Lung (tissue), 12 donors: ENCODE results near the gene SLC6A7. TPM values are rescaled to one million over a fixed set of nuclear protein-coding genes. Genes with fewer than 3 reads are reported as not detected.

Source experiments
- ATAC-seq: fragments of 200-7000 bp; cut with Tn5 transposase; one replicate; pipeline ENCODE4 v1.9.1; 2020; ENCODE audit warnings: moderate number of reproducible peaks; ENCODE audit not compliant: insufficient read depth, low FRiP score
- DNase-seq, 3 donors: peaks; one replicate each; pipeline ENCODE4 v3.0.0-alpha.2; 2013 to 2017
- H3K27ac ChIP-seq, 2 donors: one replicate each; pipeline ENCODE4 v1.5.1; 2013; ENCODE audit warnings: mild to moderate bottlenecking in 2 of 2, moderate library complexity in 2 of 2, control low read depth in 1 of 2, inconsistent platforms in 1 of 2, low read depth in 1 of 2, low read length in 1 of 2
- H3K27me3 ChIP-seq, 3 donors: one replicate each; pipeline ENCODE4 v1.5.1; 2013; ENCODE audit warnings: low read length in 2 of 3; ENCODE audit not compliant: control insufficient read depth in 3 of 3, insufficient read depth in 3 of 3
- H3K36me3 ChIP-seq, 4 donors: one replicate each; pipeline ENCODE4 v1.5.1; 2013; ENCODE audit warnings: low read length in 4 of 4, mild to moderate bottlenecking in 1 of 4, moderate library complexity in 1 of 4; ENCODE audit not compliant: control insufficient read depth in 4 of 4, insufficient read depth in 4 of 4
- H3K4me1 ChIP-seq, 5 donors: one replicate each; pipeline ENCODE4 v1.5.1; 2013; ENCODE audit warnings: low read length in 5 of 5, mild to moderate bottlenecking in 2 of 5, moderate library complexity in 1 of 5; ENCODE audit not compliant: control insufficient read depth in 5 of 5, insufficient read depth in 5 of 5
- H3K4me3 ChIP-seq: one replicate; pipeline ENCODE4 v1.5.1; 2013; ENCODE audit warnings: mild to moderate bottlenecking, control low read depth, moderate library complexity
- H3K9ac ChIP-seq, 2 donors: one replicate each; pipeline ENCODE4 v1.5.1; 2013; ENCODE audit warnings: low read length in 2 of 2, control low read depth in 1 of 2; ENCODE audit not compliant: insufficient read depth in 1 of 2
- H3K9me3 ChIP-seq, 4 donors: one replicate each; pipeline ENCODE4 v1.5.1; 2013; ENCODE audit warnings: low read length in 3 of 4, mild to moderate bottlenecking in 1 of 4, moderate library complexity in 1 of 4; ENCODE audit not compliant: control insufficient read depth in 4 of 4, insufficient read depth in 3 of 4
- WGBS, 2 donors: extraction: QIAGEN DNeasy Blood & Tissue Kit; methylation state at CpG; one replicate each; pipeline ENCODE4 v1.1.7; 2013; 5-methylcytosine and 5-hydroxymethylcytosine counted together
- polyA plus RNA-seq, 2 donors: library from polyadenylated mRNA; stranded (reverse); fragments of 200-250 nt; gene quantifications; one replicate each; pipeline ENCODE4 v1.2.1, GENCODE V29; 2013
- total RNA-seq, 2 donors: library from RNA; depleted of rRNA in 1 of 2; stranded (reverse); fragments of >200 nt in 1 of 2; gene quantifications; one replicate each; pipeline ENCODE4 v1.2.1, GENCODE V29; 2014 to 2021
- TF ChIP-seq, protein P1 (sequence below): IDR thresholded peaks from 2 replicates; pipeline ENCODE4 v1.5.1; 2012; ENCODE audit warnings: mild to moderate bottlenecking; ENCODE audit errors: control extremely low read depth, extremely low read depth
- donor health status: control.
- donor health status: control.
- donor health status: Bipolar disorder and iron deficiency.
- donor health status: healthy.
- donor health status: DM: yes; HTN: yes; CAD: no.

The SLC6A7 gene
- total and polyA plus RNA-seq, 4 donors = 0.02 to 0.06 (median 0.03) TPM; not detected in 1

DNA sequence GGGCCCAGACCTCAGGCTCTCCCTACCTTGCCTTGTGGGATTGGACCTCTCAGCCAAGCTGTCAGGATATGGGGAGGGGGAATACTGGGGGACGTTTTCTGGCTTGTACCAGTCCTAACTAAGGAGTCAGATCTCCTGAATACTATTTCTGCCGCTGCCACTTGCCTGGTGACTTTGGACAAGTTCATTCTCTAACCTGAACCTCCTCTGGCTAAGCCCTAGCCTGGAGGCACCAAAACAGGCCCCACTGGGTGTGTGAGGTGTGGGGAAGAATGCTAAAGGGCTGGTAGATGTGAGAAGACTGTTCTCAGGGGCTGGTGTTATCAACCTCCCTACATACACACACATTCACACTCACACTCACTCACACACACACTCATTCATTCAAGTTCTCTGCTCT lies 1.1 kb downstream of the SLC6A7 start:
- H3K4me1 ChIP-seq = peaks cover 0 to 19% (median 6%) of the 10 kb centered on the region in 5 donors
- TF ChIP-seq, protein P1, sequence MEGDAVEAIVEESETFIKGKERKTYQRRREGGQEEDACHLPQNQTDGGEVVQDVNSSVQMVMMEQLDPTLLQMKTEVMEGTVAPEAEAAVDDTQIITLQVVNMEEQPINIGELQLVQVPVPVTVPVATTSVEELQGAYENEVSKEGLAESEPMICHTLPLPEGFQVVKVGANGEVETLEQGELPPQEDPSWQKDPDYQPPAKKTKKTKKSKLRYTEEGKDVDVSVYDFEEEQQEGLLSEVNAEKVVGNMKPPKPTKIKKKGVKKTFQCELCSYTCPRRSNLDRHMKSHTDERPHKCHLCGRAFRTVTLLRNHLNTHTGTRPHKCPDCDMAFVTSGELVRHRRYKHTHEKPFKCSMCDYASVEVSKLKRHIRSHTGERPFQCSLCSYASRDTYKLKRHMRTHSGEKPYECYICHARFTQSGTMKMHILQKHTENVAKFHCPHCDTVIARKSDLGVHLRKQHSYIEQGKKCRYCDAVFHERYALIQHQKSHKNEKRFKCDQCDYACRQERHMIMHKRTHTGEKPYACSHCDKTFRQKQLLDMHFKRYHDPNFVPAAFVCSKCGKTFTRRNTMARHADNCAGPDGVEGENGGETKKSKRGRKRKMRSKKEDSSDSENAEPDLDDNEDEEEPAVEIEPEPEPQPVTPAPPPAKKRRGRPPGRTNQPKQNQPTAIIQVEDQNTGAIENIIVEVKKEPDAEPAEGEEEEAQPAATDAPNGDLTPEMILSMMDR = no peak
- no peak overlapping the region for H3K27ac ChIP-seq
- H3K36me3 ChIP-seq = no peaks in the 10 kb centered on the region
- no peak overlapping the region for H3K4me3 ChIP-seq
- 38 to 63% methylated on average over 2 of the region's 2 CpGs for WGBS, 2 donors
- peaks cover 0 to 2% (median 0%) of the 10 kb centered on the region in 4 donors for H3K9me3 ChIP-seq
- peaks cover 3 to 28% (median 13%) of the 10 kb centered on the region in 3 donors for H3K27me3 ChIP-seq
- ATAC-seq (no peak), DNase-seq (no peak)
- H3K9ac ChIP-seq = no peak overlapping the region

DNA sequence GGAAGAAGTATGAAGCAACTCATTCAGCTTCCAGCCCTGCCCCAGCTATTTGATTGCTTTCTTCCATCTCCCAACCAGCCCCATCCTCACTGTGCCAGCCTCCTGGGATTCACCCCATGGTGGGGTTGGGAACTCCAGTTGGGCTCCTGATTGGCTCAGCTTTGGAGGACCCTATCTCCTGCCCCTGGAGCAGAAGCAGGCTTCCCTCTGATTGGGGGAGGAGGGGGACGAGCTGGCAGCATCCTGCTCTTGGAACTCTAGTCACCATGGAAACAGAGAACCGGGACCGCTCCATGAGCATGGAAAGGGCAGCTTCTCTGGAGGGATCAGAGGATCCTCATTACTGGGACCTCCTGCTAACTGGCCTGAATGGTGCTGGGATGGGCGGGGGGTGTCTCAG lies 2.6 kb downstream of the SLC6A7 start:
- no peak overlapping the region for H3K4me3 ChIP-seq
- peaks cover 3 to 28% (median 13%) of the 10 kb centered on the region in 3 donors for H3K27me3 ChIP-seq
- ATAC-seq = no peak
- TF ChIP-seq, protein P1 = no peak
- no peak for DNase-seq
- H3K27ac ChIP-seq = no peak overlapping the region
- H3K4me1 ChIP-seq = peaks cover 0 to 8% (median 3%) of the 10 kb centered on the region in 5 donors
- H3K9me3 ChIP-seq = peaks cover 0 to 3% (median 0%) of the 10 kb centered on the region in 4 donors
- WGBS, 2 donors = 73 to 76% methylated on average over 4 of the region's 4 CpGs
- no peak overlapping the region for H3K9ac ChIP-seq
- H3K36me3 ChIP-seq = no peaks in the 10 kb centered on the region

DNA sequence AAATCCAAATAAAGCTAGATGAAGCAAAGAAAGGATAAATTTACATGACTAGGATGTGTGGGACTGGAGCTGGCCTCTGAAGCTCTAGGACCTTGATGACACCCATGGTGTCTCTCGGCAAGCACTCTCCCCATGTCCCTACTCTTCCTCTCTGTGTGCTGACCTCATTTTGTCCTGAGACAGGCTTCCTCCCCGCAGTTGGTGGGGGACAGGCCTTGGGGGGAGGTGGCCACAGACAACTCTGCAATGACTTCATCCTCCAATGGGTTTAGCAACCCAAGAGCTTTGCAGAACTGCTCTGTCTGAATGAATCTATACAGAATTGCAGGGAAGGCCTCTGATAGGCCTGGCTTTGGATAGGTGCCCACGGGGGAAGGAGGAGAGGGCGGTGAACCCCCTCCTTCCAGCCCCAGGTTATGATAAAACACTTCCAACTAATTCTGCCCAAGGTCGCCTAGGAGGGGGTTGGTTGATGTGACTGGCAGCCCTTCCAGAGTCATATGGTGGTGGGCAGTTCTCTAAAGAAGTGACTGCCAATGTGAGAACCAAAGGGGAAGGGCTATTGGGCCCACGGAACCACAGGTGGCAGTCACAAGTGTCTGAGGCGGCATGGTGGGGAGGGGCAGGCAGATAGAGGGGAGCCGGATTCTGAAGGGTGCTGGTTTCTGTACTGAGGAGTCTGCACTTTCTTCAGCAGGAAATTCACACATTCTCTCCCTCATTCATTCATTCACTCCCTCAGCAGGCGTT lies 6.0 kb downstream of the SLC6A7 start:
- Histone ChIP-seq H3K36me3 (no peaks in the 10 kb centered on the region), H3K27ac (no peak overlapping the region), H3K9ac (no peak overlapping the region), H3K4me3 (no peak overlapping the region), H3K9me3 (peaks cover 0 to 2% (median 0%) of the 10 kb centered on the region in 4 donors), H3K27me3 (peaks cover 0 to 2% (median 0%) of the 10 kb centered on the region in 3 donors), H3K4me1 (no peaks in the 10 kb centered on the region)
- TF ChIP-seq, protein P1 = no peak
- no peak for ATAC-seq
- WGBS, 2 donors = 85 to 87% methylated on average over 9 of the region's 9 CpGs
- DNase-seq = no peak
